K562 (cell line): ENCODE measurements around the gene ZNF750. TPM values are rescaled to one million over a fixed set of nuclear protein-coding genes. Genes with fewer than 3 reads are reported as not detected.

Source experiments
- ATAC-seq: fragments of 200-7000 bp; cut with Tn5 transposase; 3 replicates; pipeline ENCODE4 v1.9.1; 2020; ENCODE audit warnings: moderate library complexity
- BruUV-seq: library from RNA; stranded (reverse); fragments of 400-500 nt; replicated peaks from 2 replicates; lab custom pipeline; 2021; lab: Mats Ljungman, UMichigan
- CTCF ChIA-PET: fragments of 300-600 bp; formaldehyde crosslinking; extraction: SDS; loops from one replicate; lab custom pipeline; 2021; ENCODE audit warnings: low intra/inter-chr PET ratio; lab: Yijun Ruan, JAX
- POLR2A ChIA-PET: fragments of 300-600, 350-650 bp; sonication (Branson Sonifier 250); formaldehyde crosslinking; extraction: SDS; loops from one replicate; lab custom pipeline; 2021; ENCODE audit warnings: antibody characterized with exemption, inconsistent platforms; lab: Yijun Ruan, JAX
- DNase-seq, 4 experiments: peaks; one replicate each; pipeline versions ENCODE4 v3.0.0 to v3.0.0-alpha.2; 2011 to 2018; ENCODE audit warnings: low spot score in 3 of 4, mixed read lengths in 3 of 4; ENCODE audit errors: extremely low read depth in 1 of 4
- FAIRE-seq: peaks from 2 replicates; lab custom pipeline; 2011; peaks lifted over from hg19 to GRCh38; lab: Jason Lieb, UNC
- H2AFZ ChIP-seq: 2 replicates; pipeline ENCODE4 v1.6.0; 2011; ENCODE audit warnings: low read depth, low read length, control low read depth, inconsistent platforms
- H3K27ac ChIP-seq: fragments of 200-600 bp; 3 replicates; pipeline ENCODE4 v1.8.0; 2011; ENCODE audit warnings: low read depth, mild to moderate bottlenecking, control low read depth, inconsistent platforms, low read length, moderate library complexity, mixed read lengths; ENCODE audit errors: extremely low read depth
- H3K27me3 ChIP-seq, 2 experiments: fragments of 300-600 bp in 1 of 2; 2 replicates in 1 of 2; 3 replicates in 1 of 2; pipeline versions ENCODE4 v1.6.0 to v1.8.0; 2011; ENCODE audit warnings: inconsistent platforms in 2 of 2, low read length in 2 of 2, mild to moderate bottlenecking in 1 of 2, mixed read lengths in 1 of 2, moderate library complexity in 1 of 2; ENCODE audit not compliant: control insufficient read depth in 2 of 2, insufficient read depth in 2 of 2
- H3K36me3 ChIP-seq: fragments of 300-600 bp; 3 replicates; pipeline ENCODE4 v1.8.0; 2011; ENCODE audit warnings: mild to moderate bottlenecking, low read length, inconsistent platforms; ENCODE audit not compliant: control insufficient read depth, insufficient read depth
- H3K4me1 ChIP-seq, 2 experiments: fragments of 200-600 bp in 1 of 2; replicated peaks in 1 of 2; 2 replicates in 1 of 2; 3 replicates in 1 of 2; pipeline versions ENCODE4 v1.5.1 to v1.8.0; 2011; ENCODE audit warnings: inconsistent platforms in 2 of 2, low read length in 2 of 2, mild to moderate bottlenecking in 1 of 2, mixed read lengths in 1 of 2, moderate library complexity in 1 of 2; ENCODE audit not compliant: control insufficient read depth in 2 of 2, insufficient read depth in 2 of 2
- H3K4me2 ChIP-seq: 2 replicates; pipeline ENCODE4 v1.6.1; 2011; ENCODE audit warnings: low read length, control low read depth, inconsistent platforms, mixed read lengths; ENCODE audit not compliant: insufficient read depth
- H3K4me3 ChIP-seq: fragments of 200-600 bp; sonication (generic), shearing (Covaris generic); 2 replicates; pipeline ENCODE4 v1.5.1; 2016; ENCODE audit warnings: control low read depth, inconsistent platforms
- H3K79me2 ChIP-seq: fragments of 200-600 bp; 3 replicates; pipeline ENCODE4 v1.8.0; 2011; ENCODE audit warnings: low read length, inconsistent platforms; ENCODE audit not compliant: control insufficient read depth, insufficient read depth
- H3K9ac ChIP-seq, 2 experiments: 2 replicates each; pipeline versions ENCODE4 v1.6.0 to v1.6.1; 2011; ENCODE audit warnings: low read depth in 2 of 2, low read length in 2 of 2, control low read depth in 1 of 2, inconsistent platforms in 1 of 2, mild to moderate bottlenecking in 1 of 2, mixed read lengths in 1 of 2; ENCODE audit not compliant: insufficient read depth in 1 of 2
- H3K9me1 ChIP-seq: one replicate; pipeline ENCODE4 v1.6.0; 2011; ENCODE audit warnings: inconsistent platforms, mild to moderate bottlenecking, low read length, moderate library complexity; ENCODE audit not compliant: control insufficient read depth, insufficient read depth
- H3K9me3 ChIP-seq: replicated peaks from 2 replicates; pipeline ENCODE4 v1.5.1; 2011; ENCODE audit warnings: low read depth, low read length, inconsistent platforms; ENCODE audit not compliant: control insufficient read depth, insufficient read depth
- H4K20me1 ChIP-seq: replicated peaks from 2 replicates; pipeline ENCODE4 v1.6.1; 2011; ENCODE audit warnings: low read length, inconsistent platforms, mixed read lengths; ENCODE audit not compliant: control insufficient read depth, insufficient read depth
- DMBX1 ChIP-seq: fragments of 250-450 bp; sonication (Bioruptor Pico); IDR thresholded peaks from 2 replicates; pipeline ENCODE4 v1.8.0; 2022; ENCODE audit warnings: inconsistent platforms, mild to moderate bottlenecking, moderate library complexity, borderline replicate concordance
- NEUROD1 ChIP-seq: fragments of 150-350 bp; IDR thresholded peaks from 2 replicates; pipeline ENCODE4 v1.6.1; 2014; ENCODE audit warnings: borderline replicate concordance, low read length, low read depth; ENCODE audit not compliant: partially characterized antibody
- NUFIP1 ChIP-seq: fragments of 450-650 bp; IDR thresholded peaks from 2 replicates; pipeline ENCODE4 v1.6.1; 2018; ENCODE audit not compliant: partially characterized antibody
- ZNF57 ChIP-seq: fragments of 450-650 bp; formaldehyde crosslinking; IDR thresholded peaks from 2 replicates; pipeline ENCODE4 v1.4.0; 2020; ENCODE audit warnings: mild to moderate bottlenecking, moderate library complexity
- ZNF584 ChIP-seq: fragments of 200-800 bp; sonication (Bioruptor generic); IDR thresholded peaks from 2 replicates; pipeline ENCODE4 v1.6.1; 2016; ENCODE audit warnings: low read depth, mild to moderate bottlenecking, missing genetic modification characterization, missing compliant biosample characterization
- WGBS: fragments of 100-300 bp; shearing (Covaris generic); methylation state at CpG from one replicate; pipeline ENCODE4 v1.1.6; 2016; ENCODE audit warnings: low coverage, mixed read lengths; ENCODE audit not compliant: insufficient coverage; ENCODE audit errors: missing lambda C conversion rate; 5-methylcytosine and 5-hydroxymethylcytosine counted together
- in situ Hi-C: fragments of 300-500 bp; cut with MboI; formaldehyde crosslinking; loops from 4 replicates; pipeline ENCODE4 v1.15.0; 2018; ENCODE audit warnings: inconsistent platforms, mixed read lengths
- intact Hi-C: fragments of 100-400 bp; cut with micrococcal nuclease; formaldehyde crosslinking; loops from 2 replicates; pipeline ENCODE4 v1.14.2; 2022
- polyA plus RNA-seq, 8 experiments: library from polyadenylated mRNA; depleted of rRNA in 4 of 8; stranded (reverse) in 5 of 8; unstranded in 3 of 8; fragments of >200 nt; fragmentation: Nextera tagmentation in 2 of 8; fragmentation: Illumina TruSeq in 1 of 8; extraction: Ambion mirVana in 2 of 8; extraction: Trizol in 1 of 8; gene quantifications; 2 replicates each; pipeline versions ENCODE4 v1.2.1 to v1.2.3, GENCODE V29; 2011 to 2014; ENCODE audit warnings: inconsistent platforms in 1 of 8, missing spikeins in 1 of 8
- total RNA-seq, 7 experiments: library from RNA; depleted of rRNA in 6 of 7; stranded (reverse); fragments of >200 nt in 6 of 7; fragmentation: Illumina TruSeq in 2 of 7; extraction: Trizol in 2 of 7; gene quantifications; 2 replicates each; pipeline versions ENCODE4 v1.2.1 to v1.2.3, GENCODE V29; 2011 to 2021; ENCODE audit warnings: low replicate concordance in 1 of 7
- TF ChIP-seq, protein P1 (sequence below): fragments of 250-450 bp; sonication (Bioruptor Pico); IDR thresholded peaks from 2 replicates; pipeline ENCODE4 v1.4.0; 2020

ZNF750 gene
- total and polyA plus RNA-seq, 9 of the 15 experiments (the other 6 are each of a cell fraction or from before 2014, with no cell fraction given) = not detected

DNA sequence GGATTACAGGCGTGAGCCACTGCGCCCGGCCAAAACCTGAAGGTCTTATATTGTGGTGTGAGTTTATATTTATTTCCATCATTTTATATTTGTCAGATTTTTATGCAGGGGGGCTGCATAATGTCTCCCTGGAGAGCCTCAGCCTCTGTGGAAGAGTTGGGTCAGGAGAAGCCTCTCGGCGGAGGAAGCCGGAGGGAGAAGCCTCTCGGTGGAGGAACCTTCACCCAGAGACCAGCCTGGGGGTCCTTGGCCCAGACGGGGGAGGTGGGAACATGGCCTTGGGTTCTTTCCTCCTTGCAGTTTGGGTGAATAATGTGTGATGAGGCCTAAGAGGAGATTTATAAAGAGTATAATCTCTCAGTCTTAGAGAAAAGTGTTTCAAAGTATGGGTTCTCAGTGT, 22.4 kb upstream of the ZNF750 start:
- no peak for TF ChIP-seq DMBX1 (CRISPR knock-in tag)
- no peak for TF ChIP-seq NEUROD1
- no peak for TF ChIP-seq NUFIP1
- no peak for TF ChIP-seq ZNF57 (CRISPR knock-in tag)
- no peak for TF ChIP-seq ZNF584 (CRISPR knock-in tag)
- TF ChIP-seq, protein P1, sequence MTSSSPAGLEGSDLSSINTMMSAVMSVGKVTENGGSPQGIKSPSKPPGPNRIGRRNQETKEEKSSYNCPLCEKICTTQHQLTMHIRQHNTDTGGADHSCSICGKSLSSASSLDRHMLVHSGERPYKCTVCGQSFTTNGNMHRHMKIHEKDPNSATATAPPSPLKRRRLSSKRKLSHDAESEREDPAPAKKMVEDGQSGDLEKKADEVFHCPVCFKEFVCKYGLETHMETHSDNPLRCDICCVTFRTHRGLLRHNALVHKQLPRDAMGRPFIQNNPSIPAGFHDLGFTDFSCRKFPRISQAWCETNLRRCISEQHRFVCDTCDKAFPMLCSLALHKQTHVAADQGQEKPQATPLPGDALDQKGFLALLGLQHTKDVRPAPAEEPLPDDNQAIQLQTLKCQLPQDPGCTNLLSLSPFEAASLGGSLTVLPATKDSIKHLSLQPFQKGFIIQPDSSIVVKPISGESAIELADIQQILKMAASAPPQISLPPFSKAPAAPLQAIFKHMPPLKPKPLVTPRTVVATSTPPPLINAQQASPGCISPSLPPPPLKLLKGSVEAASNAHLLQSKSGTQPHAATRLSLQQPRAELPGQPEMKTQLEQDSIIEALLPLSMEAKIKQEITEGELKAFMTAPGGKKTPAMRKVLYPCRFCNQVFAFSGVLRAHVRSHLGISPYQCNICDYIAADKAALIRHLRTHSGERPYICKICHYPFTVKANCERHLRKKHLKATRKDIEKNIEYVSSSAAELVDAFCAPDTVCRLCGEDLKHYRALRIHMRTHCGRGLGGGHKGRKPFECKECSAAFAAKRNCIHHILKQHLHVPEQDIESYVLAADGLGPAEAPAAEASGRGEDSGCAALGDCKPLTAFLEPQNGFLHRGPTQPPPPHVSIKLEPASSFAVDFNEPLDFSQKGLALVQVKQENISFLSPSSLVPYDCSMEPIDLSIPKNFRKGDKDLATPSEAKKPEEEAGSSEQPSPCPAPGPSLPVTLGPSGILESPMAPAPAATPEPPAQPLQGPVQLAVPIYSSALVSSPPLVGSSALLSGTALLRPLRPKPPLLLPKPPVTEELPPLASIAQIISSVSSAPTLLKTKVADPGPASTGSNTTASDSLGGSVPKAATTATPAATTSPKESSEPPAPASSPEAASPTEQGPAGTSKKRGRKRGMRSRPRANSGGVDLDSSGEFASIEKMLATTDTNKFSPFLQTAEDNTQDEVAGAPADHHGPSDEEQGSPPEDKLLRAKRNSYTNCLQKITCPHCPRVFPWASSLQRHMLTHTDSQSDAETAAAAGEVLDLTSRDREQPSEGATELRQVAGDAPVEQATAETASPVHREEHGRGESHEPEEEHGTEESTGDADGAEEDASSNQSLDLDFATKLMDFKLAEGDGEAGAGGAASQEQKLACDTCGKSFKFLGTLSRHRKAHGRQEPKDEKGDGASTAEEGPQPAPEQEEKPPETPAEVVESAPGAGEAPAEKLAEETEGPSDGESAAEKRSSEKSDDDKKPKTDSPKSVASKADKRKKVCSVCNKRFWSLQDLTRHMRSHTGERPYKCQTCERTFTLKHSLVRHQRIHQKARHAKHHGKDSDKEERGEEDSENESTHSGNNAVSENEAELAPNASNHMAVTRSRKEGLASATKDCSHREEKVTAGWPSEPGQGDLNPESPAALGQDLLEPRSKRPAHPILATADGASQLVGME (CRISPR knock-in tag) = no peak
- in situ Hi-C loops (no loop called here), intact Hi-C loops (no loop called here)
- peaks cover 34% of the 10 kb centered on the region; the same call in 2 of the 3 replicates for H3K79me2 ChIP-seq
- POLR2A ChIA-PET = interaction anchor here (0.8 to 2.7 kb wide), 2 partner anchors 11 to 14 kb away, joined by 3 to 12 read pairs; no protein-coding TSS in a partner anchor
- H3K9me1 ChIP-seq = peaks cover 5% of the 10 kb centered on the region
- peaks cover 39 to 76% of the 10 kb centered on the region in 2 experiments for H3K4me1 ChIP-seq
- DNase-seq (no peak), ATAC-seq (no peak), FAIRE-seq (no peak)
- no peaks in the 10 kb centered on the region for H3K9me3 ChIP-seq
- no peaks in the 10 kb centered on the region for H3K27me3 ChIP-seq
- CTCF ChIA-PET = no interaction called here
- no TSS peak for BruUV-seq
- no peaks in the 10 kb centered on the region for H4K20me1 ChIP-seq
- H3K36me3 ChIP-seq = no peaks in the 10 kb centered on the region; the same call in 2 of the 3 replicates
- WGBS = 91% methylated on average over 8 of the region's 8 CpGs
- no peak overlapping the region for H3K4me2 ChIP-seq
- H3K9ac ChIP-seq = peak overlapping the region in 1 of 2 experiments; percentile 55; a peak in 1 of 4 replicates
- H3K27ac ChIP-seq = peak overlapping the region; percentile 71; the same call in 1 of the 3 replicates
- no peak overlapping the region for H3K4me3 ChIP-seq
- H2AFZ ChIP-seq = no peak overlapping the region
